Neural cell (in vitro differentiated cells): ENCODE data around the gene MARCHF6. TPM values are rescaled to one million over a fixed set of nuclear protein-coding genes. Genes with fewer than 3 reads are reported as not detected.

Experiments used
- H2AFZ ChIP-seq: fragments of 200-600, 300-800 bp; sonication (generic), shearing (Covaris generic); 2 replicates; pipeline ENCODE4 v1.6.0; 2014; ENCODE audit warnings: low read depth, mild to moderate bottlenecking, antibody characterized with exemption, low read length, moderate library complexity
- H3F3A ChIP-seq: fragments of 200-600 bp; shearing (Covaris generic); 2 replicates; pipeline ENCODE4 v1.6.1; 2016; ENCODE audit warnings: mild to moderate bottlenecking, moderate library complexity, mixed read lengths, antibody characterized with exemption, low read length; ENCODE audit not compliant: insufficient read depth, poor library complexity, severe bottlenecking
- H3K27ac ChIP-seq: fragments of 200-600, 300-800 bp; sonication (generic), shearing (Covaris generic); 2 replicates; pipeline ENCODE4 v1.5.1; 2014; ENCODE audit warnings: mild to moderate bottlenecking, low read length, moderate library complexity
- H3K27me3 ChIP-seq: fragments of 300-800, 200-600 bp; sonication (generic), shearing (Covaris generic); 2 replicates; pipeline ENCODE4 v1.6.0; 2014; ENCODE audit warnings: mild to moderate bottlenecking, low read depth, low read length, moderate library complexity; ENCODE audit not compliant: insufficient read depth
- H3K36me3 ChIP-seq: fragments of 300-800, 200-600 bp; sonication (generic), shearing (Covaris generic); 2 replicates; pipeline ENCODE4 v1.5.1; 2014; ENCODE audit warnings: mild to moderate bottlenecking, antibody characterized with exemption, low read length, moderate library complexity; ENCODE audit not compliant: insufficient read depth
- H3K4me2 ChIP-seq: fragments of 300-800, 200-600 bp; sonication (generic), shearing (Covaris generic); 2 replicates; pipeline ENCODE4 v1.6.0; 2014; ENCODE audit warnings: mild to moderate bottlenecking, low read length
- H3K4me3 ChIP-seq: fragments of 300-800, 200-600 bp; sonication (generic), shearing (Covaris generic); 2 replicates; pipeline ENCODE4 v1.5.1; 2014; ENCODE audit warnings: mild to moderate bottlenecking, low read length, moderate library complexity
- H3K79me2 ChIP-seq: fragments of 200-600 bp; shearing (Covaris generic); replicated peaks from 2 replicates; pipeline ENCODE4 v1.6.0; 2014; ENCODE audit warnings: mild to moderate bottlenecking, low read length, moderate library complexity; ENCODE audit not compliant: insufficient read depth
- H3K9ac ChIP-seq: fragments of 300-800, 200-600 bp; sonication (generic), shearing (Covaris generic); 2 replicates; pipeline ENCODE4 v1.6.1; 2016; ENCODE audit warnings: mild to moderate bottlenecking, low read length, mixed read lengths
- H3K9me2 ChIP-seq: fragments of 200-600 bp; shearing (Covaris generic); 2 replicates; pipeline ENCODE4 v1.6.1; 2016; ENCODE audit warnings: mild to moderate bottlenecking, low read length, mixed read lengths; ENCODE audit not compliant: insufficient read depth
- H3K9me3 ChIP-seq: fragments of 200-600, 300-800 bp; sonication (generic), shearing (Covaris generic); 2 replicates; pipeline ENCODE4 v1.6.1; 2016; ENCODE audit warnings: mild to moderate bottlenecking, mixed run types, low read length, moderate library complexity, mixed read lengths
- H4K20me1 ChIP-seq: fragments of 200-600 bp; shearing (Covaris generic); 2 replicates; pipeline ENCODE4 v1.6.1; 2016; ENCODE audit warnings: mild to moderate bottlenecking, mixed run types; ENCODE audit not compliant: insufficient read depth
- EP300 ChIP-seq: fragments of 450-650 bp; conservative IDR thresholded peaks from 2 replicates; pipeline ENCODE4 v1.6.1; 2014; ENCODE audit warnings: antibody characterized with exemption, mild to moderate bottlenecking, moderate library complexity; ENCODE audit not compliant: poor library complexity, severe bottlenecking
- EZH2 ChIP-seq: fragments of 200-600, 300-800 bp; shearing (Covaris generic), sonication (generic); IDR thresholded peaks from 2 replicates; pipeline ENCODE4 v1.6.1; 2014; ENCODE audit warnings: antibody characterized with exemption, low read length, borderline replicate concordance, mild to moderate bottlenecking; ENCODE audit not compliant: insufficient read depth, poor library complexity, severe bottlenecking
- MXI1 ChIP-seq: fragments of 450-650 bp; conservative IDR thresholded peaks from 2 replicates; pipeline ENCODE4 v1.6.1; 2014; ENCODE audit warnings: antibody characterized with exemption, mild to moderate bottlenecking; ENCODE audit not compliant: poor library complexity, severe bottlenecking
- POLR2AphosphoS5 ChIP-seq: IDR thresholded peaks from 2 replicates; pipeline ENCODE4 v1.6.1; 2012
- RAD21 ChIP-seq: fragments of 450-650 bp; conservative IDR thresholded peaks from 2 replicates; pipeline ENCODE4 v1.6.1; 2014; ENCODE audit warnings: antibody characterized with exemption, mild to moderate bottlenecking, moderate library complexity
- SMC3 ChIP-seq: fragments of 450-650 bp; conservative IDR thresholded peaks from 2 replicates; pipeline ENCODE4 v1.6.1; 2014; ENCODE audit warnings: antibody characterized with exemption, mild to moderate bottlenecking, moderate library complexity; ENCODE audit not compliant: poor library complexity
- TAF1 ChIP-seq: IDR thresholded peaks from 2 replicates; pipeline ENCODE4 v1.6.1; 2012; ENCODE audit warnings: low read depth
- polyA plus RNA-seq: library from polyadenylated mRNA; depleted of rRNA; stranded (reverse); fragments of >200 nt; gene quantifications from 2 replicates; pipeline ENCODE4 v1.2.3, GENCODE V29; 2014
- small RNA-seq, 3 experiments: library from RNA; depleted of rRNA; stranded (forward); fragments of <200 nt; gene quantifications; one replicate each; pipeline ENCODE3, GENCODE V24; 2012
- TF ChIP-seq, protein P1 (sequence below): IDR thresholded peaks from 2 replicates; pipeline ENCODE4 v1.6.1; 2012; ENCODE audit warnings: borderline replicate concordance
- TF ChIP-seq, protein P2 (sequence below): fragments of 450-650 bp; IDR thresholded peaks from 2 replicates; pipeline ENCODE4 v1.5.1; 2014; ENCODE audit warnings: antibody characterized with exemption, mild to moderate bottlenecking, moderate library complexity; ENCODE audit not compliant: poor library complexity, severe bottlenecking

Gene MARCHF6
- polyA plus RNA-seq, 1 donor from 2014 or later: 282 TPM

DNA sequence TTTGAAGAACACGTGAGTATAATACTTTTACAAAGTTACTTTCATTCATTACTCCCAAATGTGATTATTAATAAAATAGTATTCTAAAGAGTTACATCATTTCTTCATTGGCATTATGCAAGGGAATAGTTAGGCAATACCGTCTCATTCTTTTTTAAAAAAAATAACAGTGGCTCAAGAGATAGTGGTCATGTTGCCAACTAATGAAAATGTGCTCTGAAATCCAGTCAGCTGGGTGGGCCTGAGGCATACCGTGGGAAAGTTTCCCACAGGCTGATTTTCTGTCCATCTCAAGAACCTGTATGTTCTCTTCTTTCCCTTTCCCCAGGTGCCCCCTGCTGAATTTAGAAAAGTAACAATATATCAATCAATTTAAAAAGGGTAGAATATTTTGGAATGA, 47.3 kb downstream of the MARCHF6 start:
- H3K4me2 ChIP-seq: no peak overlapping the region
- no peak overlapping the region for H3K27ac ChIP-seq
- TF ChIP-seq SMC3: no peak
- TF ChIP-seq, protein P1, sequence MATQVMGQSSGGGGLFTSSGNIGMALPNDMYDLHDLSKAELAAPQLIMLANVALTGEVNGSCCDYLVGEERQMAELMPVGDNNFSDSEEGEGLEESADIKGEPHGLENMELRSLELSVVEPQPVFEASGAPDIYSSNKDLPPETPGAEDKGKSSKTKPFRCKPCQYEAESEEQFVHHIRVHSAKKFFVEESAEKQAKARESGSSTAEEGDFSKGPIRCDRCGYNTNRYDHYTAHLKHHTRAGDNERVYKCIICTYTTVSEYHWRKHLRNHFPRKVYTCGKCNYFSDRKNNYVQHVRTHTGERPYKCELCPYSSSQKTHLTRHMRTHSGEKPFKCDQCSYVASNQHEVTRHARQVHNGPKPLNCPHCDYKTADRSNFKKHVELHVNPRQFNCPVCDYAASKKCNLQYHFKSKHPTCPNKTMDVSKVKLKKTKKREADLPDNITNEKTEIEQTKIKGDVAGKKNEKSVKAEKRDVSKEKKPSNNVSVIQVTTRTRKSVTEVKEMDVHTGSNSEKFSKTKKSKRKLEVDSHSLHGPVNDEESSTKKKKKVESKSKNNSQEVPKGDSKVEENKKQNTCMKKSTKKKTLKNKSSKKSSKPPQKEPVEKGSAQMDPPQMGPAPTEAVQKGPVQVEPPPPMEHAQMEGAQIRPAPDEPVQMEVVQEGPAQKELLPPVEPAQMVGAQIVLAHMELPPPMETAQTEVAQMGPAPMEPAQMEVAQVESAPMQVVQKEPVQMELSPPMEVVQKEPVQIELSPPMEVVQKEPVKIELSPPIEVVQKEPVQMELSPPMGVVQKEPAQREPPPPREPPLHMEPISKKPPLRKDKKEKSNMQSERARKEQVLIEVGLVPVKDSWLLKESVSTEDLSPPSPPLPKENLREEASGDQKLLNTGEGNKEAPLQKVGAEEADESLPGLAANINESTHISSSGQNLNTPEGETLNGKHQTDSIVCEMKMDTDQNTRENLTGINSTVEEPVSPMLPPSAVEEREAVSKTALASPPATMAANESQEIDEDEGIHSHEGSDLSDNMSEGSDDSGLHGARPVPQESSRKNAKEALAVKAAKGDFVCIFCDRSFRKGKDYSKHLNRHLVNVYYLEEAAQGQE: no peak
- TF ChIP-seq TAF1: no peak
- H3K9me3 ChIP-seq: peaks cover 1% of the 10 kb centered on the region
- no peaks in the 10 kb centered on the region for H4K20me1 ChIP-seq
- H3K9ac ChIP-seq: no peak overlapping the region
- peaks cover 34% of the 10 kb centered on the region for H3K36me3 ChIP-seq
- no peaks in the 10 kb centered on the region for H3K27me3 ChIP-seq
- H3F3A ChIP-seq: no peaks in the 10 kb centered on the region
- no peaks in the 10 kb centered on the region for H3K9me2 ChIP-seq
- H3K79me2 ChIP-seq: no peaks in the 10 kb centered on the region
- H3K4me3 ChIP-seq: no peak overlapping the region
- no peak overlapping the region for H2AFZ ChIP-seq

DNA sequence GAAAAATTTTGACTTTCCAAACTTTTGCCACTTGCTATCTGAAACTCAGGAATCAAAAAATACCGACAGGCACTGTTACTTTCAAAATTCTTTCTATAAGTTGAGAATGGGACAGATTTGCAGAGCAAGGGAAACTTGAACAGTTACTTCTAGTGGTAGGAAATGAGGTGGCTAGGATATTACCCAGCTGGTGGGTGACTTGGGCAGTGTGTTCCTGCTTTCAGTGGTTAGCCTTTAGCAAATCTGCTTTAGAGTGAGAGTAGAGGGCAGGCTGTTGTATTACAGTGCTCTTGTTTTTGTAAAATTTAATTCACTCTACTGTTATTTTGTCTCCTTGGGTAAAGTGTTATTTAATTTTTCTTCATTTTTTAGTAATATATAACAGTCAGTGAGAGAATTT, 48.0 kb downstream of the MARCHF6 start:
- H3K79me2 ChIP-seq: no peaks in the 10 kb centered on the region
- no peak overlapping the region for H3K4me2 ChIP-seq
- no peak overlapping the region for H3K27ac ChIP-seq
- no peak overlapping the region for H2AFZ ChIP-seq
- no peaks in the 10 kb centered on the region for H3F3A ChIP-seq
- H3K9me3 ChIP-seq: peaks cover 5% of the 10 kb centered on the region
- no peaks in the 10 kb centered on the region for H3K9me2 ChIP-seq
- H3K9ac ChIP-seq: no peak overlapping the region
- no peaks in the 10 kb centered on the region for H4K20me1 ChIP-seq
- TF ChIP-seq SMC3 (no peak), RAD21 (no peak), EZH2 (no peak), POLR2AphosphoS5 (no peak), EP300 (no peak), MXI1 (no peak), TAF1 (no peak)
- TF ChIP-seq, protein P1: no peak
- TF ChIP-seq, protein P2, sequence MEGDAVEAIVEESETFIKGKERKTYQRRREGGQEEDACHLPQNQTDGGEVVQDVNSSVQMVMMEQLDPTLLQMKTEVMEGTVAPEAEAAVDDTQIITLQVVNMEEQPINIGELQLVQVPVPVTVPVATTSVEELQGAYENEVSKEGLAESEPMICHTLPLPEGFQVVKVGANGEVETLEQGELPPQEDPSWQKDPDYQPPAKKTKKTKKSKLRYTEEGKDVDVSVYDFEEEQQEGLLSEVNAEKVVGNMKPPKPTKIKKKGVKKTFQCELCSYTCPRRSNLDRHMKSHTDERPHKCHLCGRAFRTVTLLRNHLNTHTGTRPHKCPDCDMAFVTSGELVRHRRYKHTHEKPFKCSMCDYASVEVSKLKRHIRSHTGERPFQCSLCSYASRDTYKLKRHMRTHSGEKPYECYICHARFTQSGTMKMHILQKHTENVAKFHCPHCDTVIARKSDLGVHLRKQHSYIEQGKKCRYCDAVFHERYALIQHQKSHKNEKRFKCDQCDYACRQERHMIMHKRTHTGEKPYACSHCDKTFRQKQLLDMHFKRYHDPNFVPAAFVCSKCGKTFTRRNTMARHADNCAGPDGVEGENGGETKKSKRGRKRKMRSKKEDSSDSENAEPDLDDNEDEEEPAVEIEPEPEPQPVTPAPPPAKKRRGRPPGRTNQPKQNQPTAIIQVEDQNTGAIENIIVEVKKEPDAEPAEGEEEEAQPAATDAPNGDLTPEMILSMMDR: no peak
- no peaks in the 10 kb centered on the region for H3K27me3 ChIP-seq
- H3K4me3 ChIP-seq: no peak overlapping the region
- H3K36me3 ChIP-seq: peaks cover 34% of the 10 kb centered on the region

Small RNA genes within 50 kb of the gene (small RNA-seq; reads per million reads assigned to genes)
- 0 to 1.2 (median 0) reads per million in 3 experiments for gene RF00019

Other genes with a start within 250 kb of the MARCHF6 start
- 69.5 and 72.9 TPM in 2 replicates for gene ATPSCKMT, start 103.8 kb upstream of the MARCHF6 start, polyA plus RNA-seq
- 389 and 455 TPM in 2 replicates for gene CCT5, start 103.4 kb upstream of the MARCHF6 start, polyA plus RNA-seq
- 0.58 and 1.1 TPM in 2 replicates for gene CMBL, start 45.8 kb upstream of the MARCHF6 start, polyA plus RNA-seq
- gene ROPN1L, start 88.2 kb downstream of the MARCHF6 start, polyA plus RNA-seq: 0.52 and 4.3 TPM in 2 replicates
- not detected in 2 replicates for gene ANKRD33B, start 210.4 kb downstream of the MARCHF6 start, polyA plus RNA-seq